Myocyte (in vitro differentiated cells): ENCODE measurements around the gene MUC21. TPM values are rescaled to one million over a fixed set of nuclear protein-coding genes. Genes with fewer than 3 reads are reported as not detected.
"Not testable (repeated sequence)": the region's sequence is repeated elsewhere in the genome, so short reads cannot be mapped to it uniquely, and the experiment has no call there.

ENCODE experiments used
- DNase-seq: peaks from one replicate; pipeline ENCODE4 v3.0.0-alpha.2; 2012; ENCODE audit warnings: low read depth
- total RNA-seq: library from RNA; depleted of rRNA; stranded (reverse); fragments of >200 nt; gene quantifications from 2 replicates; pipeline ENCODE4 v1.2.3, GENCODE V29; 2014

The MUC21 gene
- total RNA-seq, 1 donor from 2014 or later = not detected

DNA sequence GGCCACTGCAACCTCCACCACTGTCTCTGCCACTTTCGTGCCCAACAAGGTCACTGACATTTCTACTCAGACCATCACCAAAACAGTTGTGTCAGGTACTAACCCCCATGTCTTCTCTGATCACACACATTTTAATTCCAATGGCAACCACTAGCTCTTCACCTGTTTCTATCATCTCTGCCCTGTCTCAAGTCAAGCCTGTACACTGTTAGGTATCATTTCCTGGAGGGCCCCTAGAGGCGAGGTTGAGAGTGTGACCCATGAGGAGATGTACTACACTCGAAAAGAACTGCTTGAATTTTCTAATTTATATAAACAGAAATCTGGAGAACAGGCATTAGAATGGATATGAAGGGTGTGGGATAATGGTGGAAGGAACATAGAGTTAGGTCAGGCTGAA, 17.4 kb upstream of the MUC21 start:
- DNase-seq = no peak

GRCh38 chr6:30969171-30969570, 14.3 kb upstream of the MUC21 start:
- DNase-seq = not testable (repeated sequence)

DNA sequence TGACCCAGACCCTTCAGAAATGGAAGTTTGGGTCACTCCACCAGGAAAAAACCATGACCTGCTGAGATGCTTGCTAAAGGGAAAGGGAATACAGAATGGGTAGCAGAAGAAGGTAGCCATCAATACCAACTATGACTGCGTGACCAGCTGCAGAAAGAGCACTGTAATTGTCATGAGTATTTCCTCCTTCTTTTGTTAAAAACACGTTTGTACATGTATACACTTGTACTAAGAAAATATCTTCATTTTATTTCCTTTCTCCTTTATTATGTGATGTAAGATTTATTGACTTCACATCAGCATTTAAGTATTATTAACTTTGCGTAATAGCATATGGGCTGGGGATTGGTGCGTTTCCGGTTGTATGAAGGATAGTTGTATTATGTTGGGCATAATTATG, 12.6 kb upstream of the MUC21 start:
- DNase-seq = no peak

DNA sequence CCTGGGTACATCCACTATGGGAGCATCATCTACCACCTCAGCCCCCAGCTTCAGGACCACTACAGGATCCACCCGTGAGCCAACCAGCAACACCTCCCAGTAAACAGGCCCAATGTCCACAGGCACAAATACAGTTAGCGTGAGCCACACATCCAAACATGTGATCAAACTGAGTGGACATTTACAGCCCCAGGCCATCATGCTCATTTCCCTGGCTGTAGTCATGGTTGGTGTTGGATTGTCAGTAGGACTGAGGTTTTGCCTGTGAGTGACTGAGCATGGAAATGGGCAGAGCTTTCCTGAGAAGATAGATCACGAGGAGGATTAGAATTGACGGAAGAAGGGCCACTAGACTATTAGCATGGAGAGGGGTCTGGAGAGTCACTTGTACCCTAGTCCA, 10.7 kb upstream of the MUC21 start:
- no peak for DNase-seq

- no peak for DNase-seq
Measured at GRCh38 chr6:30974490-30975252, 8.8 kb upstream of the MUC21 start.

DNA sequence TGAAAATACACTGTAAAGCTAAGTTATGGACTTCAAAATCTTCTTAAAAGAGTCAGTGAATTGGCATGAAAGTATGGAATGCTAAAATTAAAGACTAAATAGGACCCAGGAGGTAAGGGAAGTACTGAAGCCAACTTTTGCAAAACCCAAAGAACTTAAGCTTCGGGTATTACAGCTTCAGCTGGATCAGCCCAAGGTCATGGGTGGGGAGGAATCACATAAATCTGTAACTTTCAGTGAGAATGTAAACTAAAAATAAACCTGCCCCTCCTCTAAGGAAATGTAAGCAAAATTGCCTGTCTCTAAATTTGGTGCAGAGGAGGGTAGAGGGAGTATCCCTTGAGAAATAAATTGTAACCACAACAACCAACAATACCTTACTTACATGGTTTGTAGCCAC, 4.4 kb upstream of the MUC21 start:
- DNase-seq = no peak

DNA sequence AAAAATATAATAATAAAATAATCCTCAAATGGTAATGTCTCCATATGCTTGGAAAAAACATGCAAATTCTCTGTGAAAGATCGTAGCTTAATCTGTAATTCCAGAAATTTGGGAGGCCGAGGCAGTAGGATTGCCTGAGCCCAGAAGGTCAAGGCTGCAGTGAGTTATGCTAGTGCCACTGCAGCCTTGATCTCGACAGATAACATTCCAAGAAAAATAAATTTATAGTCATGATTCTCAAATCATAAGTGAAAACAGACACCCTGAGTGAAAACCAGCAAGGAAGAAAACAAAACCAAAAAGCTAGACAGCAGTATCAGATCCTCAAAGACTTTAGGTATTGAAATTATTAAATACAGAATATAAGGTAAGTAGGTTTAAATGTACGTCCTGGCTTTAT, 3.8 kb upstream of the MUC21 start:
- no peak for DNase-seq

- peak; percentile 87 for DNase-seq
Measured at GRCh38 chr6:30981942-30982772, 1.4 kb upstream of the MUC21 start.

GRCh38 chr6:30985490-30985889, 2.0 kb downstream of the MUC21 start:
- DNase-seq = no peak

DNA sequence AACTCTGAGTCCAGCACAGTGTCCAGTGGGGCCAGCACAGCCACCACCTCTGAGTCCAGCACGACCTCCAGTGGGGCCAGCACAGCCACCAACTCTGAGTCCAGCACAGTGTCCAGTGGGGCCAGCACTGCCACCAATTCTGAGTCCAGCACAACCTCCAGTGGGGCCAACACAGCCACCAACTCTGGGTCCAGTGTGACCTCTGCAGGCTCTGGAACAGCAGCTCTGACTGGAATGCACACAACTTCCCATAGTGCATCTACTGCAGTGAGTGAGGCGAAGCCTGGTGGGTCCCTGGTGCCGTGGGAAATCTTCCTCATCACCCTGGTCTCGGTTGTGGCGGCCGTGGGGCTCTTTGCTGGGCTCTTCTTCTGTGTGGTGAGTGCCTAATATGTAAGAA, 3.8 kb downstream of the MUC21 start:
- no peak for DNase-seq

DNA sequence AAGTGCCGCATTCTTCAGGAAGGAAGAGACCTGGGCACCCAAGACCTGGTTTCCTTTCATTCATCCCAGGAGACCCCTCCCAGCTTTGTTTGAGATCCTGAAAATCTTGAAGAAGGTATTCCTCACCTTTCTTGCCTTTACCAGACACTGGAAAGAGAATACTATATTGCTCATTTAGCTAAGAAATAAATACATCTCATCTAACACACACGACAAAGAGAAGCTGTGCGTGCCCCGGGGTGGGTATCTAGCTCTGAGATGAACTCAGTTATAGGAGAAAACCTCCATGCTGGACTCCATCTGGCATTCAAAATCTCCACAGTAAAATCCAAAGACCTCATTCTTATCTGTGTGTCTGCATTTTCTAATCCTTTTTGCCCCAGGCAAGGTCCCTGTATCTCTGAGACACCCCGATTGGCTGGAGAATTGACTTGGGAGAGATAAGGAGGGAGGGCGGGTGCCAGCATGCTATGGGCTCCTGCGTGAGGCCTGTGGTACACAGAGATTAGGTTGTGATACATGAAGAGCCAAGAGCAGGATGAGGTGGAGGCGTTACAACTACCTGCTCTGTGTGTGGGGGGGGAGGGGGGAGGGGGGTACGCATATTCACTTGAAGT, 4.8 kb downstream of the MUC21 start:
- DNase-seq = no peak

GRCh38 chr6:30990422-30991086, 7.0 kb downstream of the MUC21 start:
- peak; percentile 20 for DNase-seq

DNA sequence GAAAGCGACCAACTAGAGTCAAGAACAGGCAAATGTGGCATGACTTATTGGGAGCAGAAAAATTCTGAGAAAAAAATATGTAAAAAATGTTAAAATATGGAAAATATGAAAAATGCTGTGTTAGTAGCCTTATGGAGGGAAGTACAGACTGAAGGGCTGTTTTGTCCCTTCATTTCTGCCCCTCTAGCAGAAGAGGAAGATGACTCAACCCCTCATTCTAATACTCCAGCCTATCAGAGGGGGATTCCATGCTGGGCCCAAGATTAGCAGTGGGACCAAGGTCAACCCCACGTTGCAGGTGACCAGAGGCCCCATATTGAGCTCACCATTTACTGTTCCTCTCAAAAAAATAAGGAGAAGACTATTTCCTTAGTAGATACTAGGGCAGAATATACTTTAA, 8.4 kb downstream of the MUC21 start:
- DNase-seq = no peak

DNA sequence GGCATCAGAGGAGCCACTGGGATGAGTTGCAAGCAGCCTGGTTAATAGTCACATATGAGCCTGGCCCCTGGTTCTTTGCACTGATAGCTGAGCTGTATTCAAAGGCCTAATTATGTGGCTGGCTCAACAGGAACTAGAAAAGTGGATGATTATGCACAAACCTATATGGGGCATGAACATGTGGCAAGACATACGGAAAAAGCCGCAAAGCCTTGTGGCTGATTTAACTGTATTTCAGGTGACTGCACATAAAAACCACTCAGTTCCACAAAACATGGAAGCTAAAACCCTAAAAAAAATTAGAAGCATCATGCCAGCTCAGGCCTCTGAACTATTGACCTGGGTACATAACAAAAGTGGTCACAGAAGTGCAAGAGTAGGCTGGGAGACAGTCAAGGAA, 13.8 kb downstream of the MUC21 start:
- no peak for DNase-seq

DNA sequence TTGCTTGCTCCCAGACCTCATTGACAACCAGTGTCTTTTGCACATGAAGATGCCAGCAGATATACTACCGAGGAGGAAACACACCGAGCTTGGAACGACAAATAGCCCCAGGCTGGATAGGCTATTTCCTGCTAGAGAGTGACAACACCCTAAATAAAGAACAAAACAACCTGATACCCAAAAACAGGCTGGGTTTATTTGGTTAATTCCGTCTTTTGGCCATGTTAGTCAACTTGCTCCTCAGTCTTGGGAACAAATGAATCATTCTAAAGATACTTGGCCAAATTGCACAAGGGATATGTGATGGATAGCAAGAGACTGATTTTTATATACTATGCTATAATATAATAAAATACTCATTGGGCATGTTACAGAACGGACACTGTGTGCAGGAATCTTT, 15.3 kb downstream of the MUC21 start:
- DNase-seq = no peak

DNA sequence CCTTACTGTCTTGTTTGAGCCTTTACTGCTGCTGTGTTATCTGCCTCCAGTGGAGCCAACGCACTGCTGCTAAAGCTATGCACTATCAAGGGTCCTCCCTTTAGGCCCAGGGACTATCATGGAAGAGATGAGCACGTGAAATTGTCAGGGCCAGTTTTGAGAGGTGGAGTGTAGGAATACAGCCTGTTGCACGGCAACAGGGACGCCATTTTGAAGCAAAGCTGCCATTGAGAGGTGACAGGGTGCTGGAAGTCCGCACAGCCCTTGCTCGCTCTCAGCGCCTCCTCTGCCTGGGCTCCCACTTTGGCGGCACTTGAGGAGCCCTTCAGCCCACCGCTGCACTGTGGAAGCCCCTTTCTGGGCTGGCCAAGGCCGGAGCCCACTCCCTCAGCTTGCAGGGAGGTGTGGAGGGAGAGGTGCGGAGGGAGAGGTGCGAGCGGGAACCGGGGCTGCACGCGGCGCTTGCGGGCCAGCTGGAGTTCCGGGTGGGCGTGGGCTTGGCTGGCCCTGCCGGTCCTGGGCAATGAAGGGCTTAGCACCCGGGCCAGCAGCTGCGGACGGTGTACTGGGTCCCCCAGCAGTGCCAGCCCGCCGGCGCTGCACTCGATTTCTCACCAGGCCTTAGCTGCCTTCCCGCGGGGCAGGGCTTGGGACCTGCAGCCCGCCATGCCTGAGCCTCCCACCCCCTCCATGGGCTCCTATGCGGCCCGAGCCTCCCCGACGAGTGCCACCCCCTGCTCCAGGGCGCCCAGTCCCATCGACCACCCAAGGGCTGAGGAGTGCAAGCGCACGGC, 16.7 kb downstream of the MUC21 start:
- DNase-seq = not testable (repeated sequence)

DNA sequence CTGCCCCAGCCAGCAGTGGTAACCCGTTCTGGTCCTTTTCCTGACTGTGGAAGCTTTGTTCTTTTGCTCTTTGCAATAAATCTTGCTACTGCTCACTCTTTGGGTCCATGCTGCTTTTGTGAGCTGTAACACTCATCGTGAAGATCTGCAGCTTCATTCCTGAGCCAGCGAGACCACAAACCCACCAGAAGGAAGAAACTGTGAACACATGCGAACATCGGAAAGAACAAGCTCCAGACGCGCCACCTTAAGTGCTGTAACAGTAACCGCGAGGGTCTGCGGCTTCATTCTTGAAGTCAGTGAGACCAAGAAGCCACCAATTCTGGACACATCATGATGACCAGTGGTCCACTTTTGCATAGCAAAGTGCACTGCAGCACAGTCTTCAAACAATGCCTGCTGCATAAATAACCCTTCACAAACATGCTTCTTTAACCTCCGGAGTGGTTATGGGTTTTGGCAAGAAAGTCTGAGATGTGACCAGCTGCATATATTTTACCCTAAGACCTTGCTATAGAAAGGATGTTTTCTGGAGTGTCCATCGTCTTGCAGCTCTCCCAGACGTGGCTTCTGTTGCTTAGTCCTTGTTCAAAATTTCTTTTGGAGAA, 17.9 kb downstream of the MUC21 start:
- DNase-seq = no peak

DNA sequence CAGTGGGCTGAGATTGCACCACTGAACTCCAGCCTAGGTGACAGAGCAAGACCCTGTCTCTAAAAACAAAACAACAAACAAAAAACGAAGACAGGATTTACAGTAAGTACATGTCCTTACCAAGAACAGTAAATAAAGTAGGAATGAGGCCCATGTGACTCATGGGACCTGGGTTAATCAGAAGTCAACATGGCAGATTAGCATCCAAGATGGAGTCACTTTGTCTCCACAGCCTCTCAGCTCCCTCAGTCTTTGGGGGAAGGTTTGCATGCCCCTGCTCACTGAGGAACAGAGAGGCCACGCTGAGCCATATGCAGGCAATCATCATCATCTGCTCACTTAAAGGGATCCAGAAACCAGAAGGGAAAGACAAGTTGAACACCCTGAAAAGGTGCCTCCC, 19.0 kb downstream of the MUC21 start:
- no peak for DNase-seq

DNA sequence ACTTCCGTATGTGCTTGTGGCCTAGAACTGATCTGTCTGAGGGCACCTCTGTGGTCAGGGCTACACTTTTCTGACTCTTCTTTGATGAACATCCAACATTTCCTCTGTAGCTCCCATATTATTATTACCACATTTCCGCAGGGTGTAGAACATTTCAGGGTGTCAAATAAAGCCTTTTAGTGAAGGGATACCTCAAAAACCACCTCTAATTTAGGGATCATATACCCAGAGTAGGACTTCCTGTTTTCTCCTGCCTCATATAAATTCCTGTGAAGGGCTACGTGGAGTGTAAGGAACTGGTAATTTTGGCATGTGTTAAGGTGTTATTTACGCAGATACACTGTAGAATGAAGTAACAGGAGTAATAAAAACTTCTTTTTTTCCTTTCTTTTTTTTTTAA, 21.3 kb downstream of the MUC21 start:
- DNase-seq = no peak

GRCh38 chr6:31005249-31006020, 21.9 kb downstream of the MUC21 start:
- DNase-seq = no peak
